SK-N-MC (cell line): ENCODE data around the gene NDUFAB1.
"Not testable (repeated sequence)": the region's sequence is repeated elsewhere in the genome, so short reads cannot be mapped to it uniquely, and the experiment has no call there.

Experiments used
- DNase-seq: peaks from one replicate; pipeline ENCODE4 v3.0.0-alpha.2; 2011; ENCODE audit warnings: low read depth, low spot score
- H3K27ac ChIP-seq: fragments of 200-600 bp; sonication (generic); 2 replicates; pipeline ENCODE4 v1.5.1; 2016; ENCODE audit warnings: mixed run types
- H3K36me3 ChIP-seq: fragments of 200-600 bp; sonication (generic); 2 replicates; pipeline ENCODE4 v1.6.1; 2017; ENCODE audit warnings: antibody characterized with exemption, low read length, mixed read lengths; ENCODE audit not compliant: insufficient read depth
- H3K4me3 ChIP-seq: fragments of 200-600 bp; sonication (generic); 2 replicates; pipeline ENCODE4 v1.5.1; 2016
- H3K9ac ChIP-seq: fragments of 200-600 bp; sonication (generic); 2 replicates; pipeline ENCODE4 v1.8.0; 2017; ENCODE audit warnings: mixed run types, mixed read lengths; ENCODE audit not compliant: insufficient read length
- H3K9me3 ChIP-seq: fragments of 200-600 bp; sonication (generic); 2 replicates; pipeline ENCODE4 v1.6.1; 2017; ENCODE audit warnings: low read depth, mild to moderate bottlenecking, antibody characterized with exemption, low read length, moderate library complexity, mixed read lengths
- EZH2 ChIP-seq: fragments of 200-600 bp; sonication (generic); IDR thresholded peaks from one replicate; pipeline ENCODE4 v1.6.1; 2017; ENCODE audit warnings: antibody characterized with exemption
- FOXP2 ChIP-seq: optimal IDR thresholded peaks from 2 replicates; pipeline ENCODE3; 2011; ENCODE audit warnings: mild to moderate bottlenecking, moderate library complexity; ENCODE audit not compliant: insufficient read depth; ENCODE audit errors: extremely low read length, control extremely low read depth
- POLR2AphosphoS5 ChIP-seq: IDR thresholded peaks from 2 replicates; pipeline ENCODE4 v1.6.1; 2012; ENCODE audit warnings: mild to moderate bottlenecking, low read depth, low read length, borderline replicate concordance

The NDUFAB1 gene

GRCh38 chr16:23624092-23624491 is 28.0 kb upstream of the NDUFAB1 start:
- no peaks in the 10 kb centered on the region for H3K9me3 ChIP-seq
- TF ChIP-seq FOXP2 (no peak), EZH2 (no peak), POLR2AphosphoS5 (no peak)
- no peak overlapping the region for H3K9ac ChIP-seq
- no peak overlapping the region for H3K4me3 ChIP-seq
- no peak for DNase-seq
- no peak overlapping the region for H3K27ac ChIP-seq
- H3K36me3 ChIP-seq, result peaks cover 80% of the 10 kb centered on the region

- Histone ChIP-seq H3K9me3 (no peaks in the 10 kb centered on the region), H3K27ac (no peak overlapping the region), H3K9ac (no peak overlapping the region), H3K36me3 (peaks cover 45% of the 10 kb centered on the region), H3K4me3 (no peak overlapping the region)
- TF ChIP-seq FOXP2, result no peak
- DNase-seq, result no peak
Measured at GRCh38 chr16:23615805-23616204, 19.7 kb upstream of the NDUFAB1 start.

DNA sequence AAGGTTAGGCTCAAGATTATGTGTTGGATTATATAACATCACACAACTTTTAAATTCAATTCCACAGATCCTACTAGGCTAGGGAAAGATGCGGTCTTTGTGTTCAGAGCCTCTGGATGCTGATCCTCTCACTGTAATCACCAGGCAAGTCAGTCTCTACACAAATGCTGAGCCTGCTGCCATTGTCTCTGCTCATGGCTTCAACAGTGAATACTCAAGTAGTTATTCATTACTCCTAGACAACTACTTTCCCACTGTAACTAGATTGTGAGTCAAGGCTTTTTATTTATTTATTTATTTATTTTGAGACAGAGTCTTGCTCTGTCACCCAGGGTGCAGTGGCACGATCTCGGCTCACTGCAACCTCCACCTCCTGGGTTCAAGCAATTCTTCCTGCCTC is 15.8 kb upstream of the NDUFAB1 start:
- no peak overlapping the region for H3K4me3 ChIP-seq
- H3K9ac ChIP-seq, result no peak overlapping the region
- H3K36me3 ChIP-seq, result peaks cover 31% of the 10 kb centered on the region
- H3K9me3 ChIP-seq, result no peaks in the 10 kb centered on the region
- TF ChIP-seq EZH2 (no peak), POLR2AphosphoS5 (no peak), FOXP2 (no peak)
- no peak for DNase-seq
- H3K27ac ChIP-seq, result no peak overlapping the region

DNA sequence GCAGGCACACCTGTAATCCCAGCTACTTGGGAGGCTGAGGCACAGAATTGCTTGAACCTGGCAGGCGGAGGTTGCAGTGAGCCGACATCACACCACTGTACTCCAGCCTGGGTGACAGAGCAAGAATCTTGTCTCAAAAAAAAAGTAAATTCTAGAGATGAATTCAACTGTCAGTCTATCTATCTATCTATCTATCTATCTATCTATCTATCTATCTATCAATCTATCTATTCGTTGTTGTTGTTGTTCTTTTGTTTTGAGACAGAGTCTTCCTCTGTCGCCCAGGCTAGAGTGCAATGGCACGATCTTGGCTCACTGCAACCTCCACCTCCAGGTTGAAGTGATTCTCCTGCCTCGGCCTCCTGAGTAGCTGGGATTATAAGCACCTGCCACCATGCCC is 14.8 kb upstream of the NDUFAB1 start:
- H3K9me3 ChIP-seq, H3K9ac ChIP-seq, H3K27ac ChIP-seq, DNase-seq, H3K4me3 ChIP-seq: not testable (repeated sequence)
- H3K36me3 ChIP-seq, result peaks cover 25% of the 10 kb centered on the region

- Histone ChIP-seq H3K27ac (no peak overlapping the region), H3K9me3 (no peaks in the 10 kb centered on the region), H3K4me3 (no peak overlapping the region), H3K36me3 (peaks cover 23% of the 10 kb centered on the region; the same call in 1 of the 2 replicates), H3K9ac (no peak overlapping the region)
- no peak for DNase-seq
- no peak for TF ChIP-seq FOXP2
Measured at GRCh38 chr16:23609929-23610328, 13.8 kb upstream of the NDUFAB1 start.

DNA sequence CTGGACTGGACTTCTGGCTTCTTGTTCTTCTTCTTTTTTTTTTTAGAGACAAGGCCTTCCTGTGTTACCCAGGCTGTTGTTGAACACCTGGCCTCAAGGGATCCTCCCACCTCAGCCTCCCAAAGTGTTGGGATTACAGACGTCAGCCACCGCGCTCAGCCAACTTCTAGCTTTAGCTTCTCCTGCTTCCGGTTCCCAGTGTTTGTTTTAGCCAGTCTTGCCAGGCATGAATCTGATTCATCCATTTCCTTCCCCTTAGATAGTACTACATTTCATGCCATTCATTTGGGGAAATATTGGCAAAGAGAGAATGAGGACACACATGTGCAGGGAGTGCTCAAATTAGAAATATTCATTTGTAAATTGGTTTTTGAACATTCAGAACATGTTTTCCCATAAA is 12.1 kb upstream of the NDUFAB1 start:
- Histone ChIP-seq H3K9me3 (no peaks in the 10 kb centered on the region), H3K9ac (no peak overlapping the region), H3K4me3 (no peak overlapping the region), H3K27ac (no peak overlapping the region), H3K36me3 (peaks cover 28% of the 10 kb centered on the region; the same call in 1 of the 2 replicates)
- DNase-seq, result no peak
- TF ChIP-seq FOXP2, result no peak
- TF ChIP-seq EZH2, result no peak
- no peak for TF ChIP-seq POLR2AphosphoS5

DNA sequence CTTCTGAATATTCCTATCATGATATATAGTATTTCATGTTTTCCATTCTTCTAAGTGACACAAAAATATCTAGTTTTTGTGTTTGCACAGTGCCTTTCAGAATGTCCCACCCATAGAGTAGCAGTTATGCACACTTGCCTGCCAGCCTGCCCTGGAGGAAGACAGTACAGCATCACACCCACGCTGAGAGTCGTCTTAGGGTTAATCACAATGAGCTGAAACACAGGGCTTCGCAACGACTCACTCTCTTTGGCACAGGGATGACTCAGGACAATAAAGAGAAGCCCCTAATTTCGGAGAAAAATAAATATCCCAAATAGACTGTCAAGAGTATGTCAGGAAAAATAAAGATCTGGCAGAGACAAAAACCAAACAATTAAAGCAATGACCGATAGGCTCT is 11.6 kb upstream of the NDUFAB1 start:
- Histone ChIP-seq H3K27ac (no peak overlapping the region), H3K9me3 (no peaks in the 10 kb centered on the region), H3K4me3 (no peak overlapping the region), H3K9ac (no peak overlapping the region), H3K36me3 (peaks cover 31% of the 10 kb centered on the region; the same call in 1 of the 2 replicates)
- DNase-seq, result no peak
- TF ChIP-seq EZH2 (no peak), FOXP2 (no peak)

DNA sequence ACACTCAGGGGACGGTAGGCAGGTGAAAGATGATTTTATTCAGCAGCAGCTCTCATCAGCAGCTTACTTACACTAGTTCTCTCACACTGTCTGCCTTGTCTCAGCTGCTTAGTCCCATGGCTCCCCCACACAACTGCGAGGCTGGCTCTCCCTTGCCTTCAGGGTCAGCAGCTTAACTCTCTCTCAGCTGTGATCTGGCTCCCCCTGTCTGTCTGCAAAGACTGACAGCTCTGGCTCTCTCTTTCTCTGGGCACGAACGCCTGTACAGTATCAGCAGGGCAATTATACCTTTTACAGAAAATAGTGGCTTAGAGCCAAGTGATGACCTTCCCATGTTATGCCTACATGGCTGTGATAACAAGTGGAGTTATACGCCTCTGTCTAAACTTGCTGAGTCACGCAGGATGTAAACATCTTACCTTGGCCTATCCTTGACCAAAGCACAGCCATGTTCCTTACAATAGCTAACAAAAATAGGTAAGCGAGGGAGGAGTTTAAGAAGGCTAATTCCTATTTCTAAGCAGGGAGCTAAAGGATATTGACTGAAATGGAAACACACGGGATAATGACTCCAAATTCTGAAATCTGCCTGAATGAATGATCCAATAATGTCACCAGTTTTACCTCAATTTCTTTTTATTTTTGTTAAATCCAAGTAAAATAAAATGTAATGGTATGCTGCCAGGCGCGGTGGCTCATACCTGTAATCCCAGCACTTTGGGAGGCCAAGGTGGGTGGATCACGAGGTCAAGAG is 1.1 kb upstream of the NDUFAB1 start:
- H3K4me3 ChIP-seq, result no peak overlapping the region
- H3K9me3 ChIP-seq, result no peaks in the 10 kb centered on the region
- no peak overlapping the region for H3K9ac ChIP-seq
- H3K27ac ChIP-seq, result no peak overlapping the region
- peaks cover 23% of the 10 kb centered on the region for H3K36me3 ChIP-seq
- no peak for DNase-seq
- TF ChIP-seq POLR2AphosphoS5 (no peak), FOXP2 (no peak), EZH2 (no peak)

GRCh38 chr16:23595246-23595950 is 718 bp downstream of the NDUFAB1 start:
- Histone ChIP-seq H3K9me3 (no peaks in the 10 kb centered on the region), H3K36me3 (peaks cover 37% of the 10 kb centered on the region), H3K4me3 (peak overlapping the region; percentile 97), H3K9ac (peak overlapping the region; percentile 99), H3K27ac (peak overlapping the region; percentile 59; the same call in 1 of the 2 replicates)
- TF ChIP-seq FOXP2 (no peak), POLR2AphosphoS5 (no peak), EZH2 (no peak)
- DNase-seq, result no peak
